ENCODE results near the gene NIPA2. TPM values are rescaled to one million over a fixed set of nuclear protein-coding genes. Genes with fewer than 3 reads are reported as not detected.
A peak's percentile ranks its signal among the peaks of the same experiment; 100 is the strongest.

The NIPA2 gene
- total RNA-seq, 2 donors from 2014 or later = 28.1 to 34.3 TPM

DNA sequence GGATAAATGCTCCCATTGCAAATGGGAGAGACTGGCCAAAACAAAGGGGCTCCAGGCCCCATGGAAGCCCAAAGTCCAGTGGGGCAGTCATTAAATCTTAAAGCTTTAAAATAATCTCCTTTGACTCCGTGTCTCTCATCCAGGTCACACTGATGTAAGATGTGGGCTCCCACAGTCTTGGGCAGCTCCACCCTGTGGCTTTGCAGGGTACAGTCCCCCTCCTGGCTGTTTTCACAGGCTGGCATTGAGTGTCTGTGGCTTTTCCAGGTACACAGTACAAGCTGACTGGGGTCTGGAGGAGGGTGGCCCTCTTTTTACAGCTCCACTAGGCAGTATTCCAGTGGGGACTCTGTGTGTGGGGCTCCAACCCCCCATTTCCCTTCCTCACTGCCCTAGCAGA, 45.9 kb downstream of the NIPA2 start:
- H3K36me3 ChIP-seq = peaks cover 36% of the 10 kb centered on the region
- H3K4me3 ChIP-seq = no peak overlapping the region
- TF ChIP-seq, protein P1, sequence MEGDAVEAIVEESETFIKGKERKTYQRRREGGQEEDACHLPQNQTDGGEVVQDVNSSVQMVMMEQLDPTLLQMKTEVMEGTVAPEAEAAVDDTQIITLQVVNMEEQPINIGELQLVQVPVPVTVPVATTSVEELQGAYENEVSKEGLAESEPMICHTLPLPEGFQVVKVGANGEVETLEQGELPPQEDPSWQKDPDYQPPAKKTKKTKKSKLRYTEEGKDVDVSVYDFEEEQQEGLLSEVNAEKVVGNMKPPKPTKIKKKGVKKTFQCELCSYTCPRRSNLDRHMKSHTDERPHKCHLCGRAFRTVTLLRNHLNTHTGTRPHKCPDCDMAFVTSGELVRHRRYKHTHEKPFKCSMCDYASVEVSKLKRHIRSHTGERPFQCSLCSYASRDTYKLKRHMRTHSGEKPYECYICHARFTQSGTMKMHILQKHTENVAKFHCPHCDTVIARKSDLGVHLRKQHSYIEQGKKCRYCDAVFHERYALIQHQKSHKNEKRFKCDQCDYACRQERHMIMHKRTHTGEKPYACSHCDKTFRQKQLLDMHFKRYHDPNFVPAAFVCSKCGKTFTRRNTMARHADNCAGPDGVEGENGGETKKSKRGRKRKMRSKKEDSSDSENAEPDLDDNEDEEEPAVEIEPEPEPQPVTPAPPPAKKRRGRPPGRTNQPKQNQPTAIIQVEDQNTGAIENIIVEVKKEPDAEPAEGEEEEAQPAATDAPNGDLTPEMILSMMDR (IDR thresholded peaks at IDR 0.05) = no peak
- H3K4me1 ChIP-seq = no peaks in the 10 kb centered on the region
- H3K27ac ChIP-seq = no peak overlapping the region
- no peak for DNase-seq (ENCODE audit: low spot score)
- H3K27me3 ChIP-seq = no peaks in the 10 kb centered on the region
- H3K9me3 ChIP-seq = no peaks in the 10 kb centered on the region

DNA sequence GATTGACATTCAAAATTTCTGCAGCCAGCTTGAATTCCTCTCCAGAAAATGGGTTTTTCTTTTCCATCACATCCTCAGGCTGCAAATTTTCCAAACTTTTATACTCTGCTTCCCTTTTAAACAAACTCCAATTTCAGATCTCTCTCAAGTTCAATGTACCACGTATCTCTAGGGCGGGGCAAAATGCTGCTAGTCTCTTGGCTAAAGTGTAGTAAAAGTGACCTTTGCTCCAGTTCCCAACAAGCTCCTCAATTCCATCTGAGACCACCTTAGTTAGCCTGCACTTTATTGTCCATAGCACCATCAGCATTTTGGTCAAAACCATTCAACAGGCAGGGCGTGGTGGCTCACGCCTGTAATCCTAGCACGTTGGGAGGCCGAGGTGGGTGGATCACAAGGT, 46.7 kb downstream of the NIPA2 start:
- TF ChIP-seq, protein P1 (IDR thresholded peaks at IDR 0.05) = no peak
- Histone ChIP-seq H3K27ac (no peak overlapping the region), H3K9me3 (no peaks in the 10 kb centered on the region), H3K36me3 (peaks cover 33% of the 10 kb centered on the region), H3K4me3 (no peak overlapping the region), H3K27me3 (no peaks in the 10 kb centered on the region), H3K4me1 (no peaks in the 10 kb centered on the region)
- DNase-seq (ENCODE audit: low spot score) = no peak

DNA sequence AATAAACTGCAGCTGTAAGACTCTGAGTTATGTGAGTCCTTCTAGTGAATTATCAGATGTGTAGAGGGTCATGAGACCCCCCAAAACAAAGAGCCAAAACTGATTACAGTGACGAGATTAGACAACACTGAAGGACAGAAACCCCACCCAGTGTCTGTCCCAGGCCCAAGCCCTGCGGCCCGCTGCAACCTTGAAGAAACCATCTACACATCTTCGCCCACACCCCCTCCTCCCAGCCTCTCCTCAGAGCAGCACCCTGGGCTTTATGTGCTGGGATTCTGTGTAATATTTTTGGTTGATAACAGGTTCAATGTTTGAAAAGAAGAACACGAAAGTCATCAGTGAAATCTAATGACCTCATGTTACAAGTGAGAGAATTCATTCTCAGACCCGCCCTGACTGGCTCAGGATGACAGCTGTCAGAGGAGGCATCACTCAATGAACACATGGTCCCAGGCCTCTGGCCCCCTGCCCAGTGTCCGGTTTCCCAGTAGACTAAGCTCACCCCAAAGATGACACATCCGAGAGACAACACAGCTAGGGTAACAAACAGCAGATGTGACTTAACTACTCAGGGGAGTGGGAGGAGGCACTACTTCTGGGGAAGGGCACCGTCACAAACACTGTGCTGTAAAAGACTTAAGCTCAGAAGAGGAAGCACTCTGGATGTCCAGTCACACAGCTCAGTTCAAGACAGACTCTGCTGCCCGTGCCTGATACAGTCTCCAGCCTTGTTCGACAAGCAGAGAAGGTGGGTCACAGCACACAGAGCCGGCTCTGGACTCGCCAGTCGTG, 48.9 kb downstream of the NIPA2 start:
- H3K4me1 ChIP-seq = no peaks in the 10 kb centered on the region
- no peak overlapping the region for H3K4me3 ChIP-seq
- DNase-seq (ENCODE audit: low spot score) = peak; percentile 65
- no peak overlapping the region for H3K27ac ChIP-seq
- H3K9me3 ChIP-seq = no peaks in the 10 kb centered on the region
- H3K36me3 ChIP-seq = peaks cover 23% of the 10 kb centered on the region
- H3K27me3 ChIP-seq = no peaks in the 10 kb centered on the region
- TF ChIP-seq, protein P1 (IDR thresholded peaks at IDR 0.05) = no peak

DNA sequence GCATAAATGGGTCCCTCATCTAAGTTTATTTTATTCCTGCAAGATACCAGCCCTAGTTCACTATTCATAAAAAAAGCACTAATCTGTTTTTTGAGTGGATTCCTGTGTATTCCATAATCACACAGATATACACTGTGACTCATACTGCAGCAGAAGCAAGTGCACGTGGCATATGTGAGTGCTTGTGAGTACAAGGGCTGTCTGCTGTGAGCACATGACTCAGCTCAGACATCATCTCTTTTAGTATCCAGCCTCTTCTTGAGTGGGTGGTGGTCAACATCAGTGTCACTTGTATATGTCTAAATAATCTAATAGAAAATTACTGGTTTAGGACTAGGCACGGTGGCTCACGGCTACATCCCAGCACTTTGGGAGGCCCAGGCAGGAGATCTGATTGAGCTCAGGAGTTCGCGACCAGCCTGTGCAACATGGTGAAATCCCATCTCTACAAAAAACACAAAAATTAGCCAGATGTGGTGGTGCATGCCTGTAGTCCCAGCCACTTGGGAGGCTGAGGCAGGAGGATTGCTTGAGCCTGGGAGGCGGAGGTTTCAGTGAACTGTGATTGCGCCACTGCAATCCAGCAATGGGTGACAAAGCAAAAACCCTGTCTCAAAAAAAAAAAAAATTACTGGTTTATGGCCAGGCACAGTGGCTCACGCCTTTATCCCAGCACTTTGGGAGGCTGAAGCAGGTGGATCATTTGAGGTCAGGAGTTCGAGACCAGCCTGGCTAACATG, 49.8 kb downstream of the NIPA2 start:
- TF ChIP-seq, protein P1 (IDR thresholded peaks at IDR 0.05) = no peak
- peak overlapping the region in 1 of 2 donors; percentile 46 for H3K27ac ChIP-seq
- H3K27me3 ChIP-seq = no peaks in the 10 kb centered on the region
- no peak overlapping the region for H3K4me3 ChIP-seq
- H3K9me3 ChIP-seq = no peaks in the 10 kb centered on the region
- DNase-seq (ENCODE audit: low spot score) = no peak
- no peaks in the 10 kb centered on the region for H3K4me1 ChIP-seq
- peaks cover 22% of the 10 kb centered on the region for H3K36me3 ChIP-seq

DNA sequence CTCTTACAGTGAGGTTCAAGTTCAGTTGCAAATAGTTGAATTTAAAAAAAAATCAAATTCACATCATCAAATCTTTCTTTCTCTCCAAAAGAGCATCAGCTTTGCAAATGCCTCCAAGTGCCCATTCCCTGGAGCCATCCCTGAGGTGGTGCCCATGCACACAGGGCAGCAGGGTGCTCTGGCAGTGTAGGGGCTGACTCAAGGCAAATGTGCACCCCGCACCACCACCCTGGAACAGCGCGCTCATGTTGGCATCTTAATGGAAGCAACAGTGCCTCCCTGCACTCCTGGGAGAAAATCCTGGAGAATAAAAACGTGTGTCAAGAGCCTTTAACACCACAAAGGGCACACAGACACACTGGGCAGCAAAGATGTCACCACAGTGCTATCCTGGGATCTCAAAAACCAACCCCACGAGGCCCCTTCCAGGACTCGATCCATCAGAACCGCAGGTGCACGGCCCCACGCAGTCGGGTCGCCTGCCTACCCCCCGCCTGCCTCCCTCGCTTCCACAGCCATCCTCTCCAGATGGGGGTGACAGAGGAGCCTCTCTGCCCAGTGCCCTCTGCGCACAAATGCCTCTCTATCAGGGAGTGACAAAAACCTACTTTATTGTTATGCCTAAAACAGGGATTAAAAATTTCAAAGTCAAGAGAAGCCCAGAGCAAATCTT, 50.8 kb downstream of the NIPA2 start:
- Histone ChIP-seq H3K4me1 (no peaks in the 10 kb centered on the region), H3K4me3 (no peak overlapping the region), H3K27me3 (no peaks in the 10 kb centered on the region), H3K36me3 (peaks cover 22% of the 10 kb centered on the region), H3K27ac (no peak overlapping the region), H3K9me3 (no peaks in the 10 kb centered on the region)
- TF ChIP-seq, protein P1 (IDR thresholded peaks at IDR 0.05) = no peak
- no peak for DNase-seq (ENCODE audit: low spot score)
